K562 (cell line): ENCODE results near the gene CLEC10A.

Experiments used
- BRCA1 ChIP-seq, 2 experiments: fragments of 450-650 bp in 1 of 2; sonication (generic) in 1 of 2; formaldehyde crosslinking in 1 of 2; IDR thresholded peaks; 2 replicates each; pipeline versions ENCODE4 v1.5.0 to v1.6.1; 2017 to 2020; ENCODE audit warnings: mild to moderate bottlenecking in 1 of 2, missing genetic modification reagents in 1 of 2
- MAFG ChIP-seq: fragments of 450-650 bp; conservative IDR thresholded peaks from 2 replicates; pipeline ENCODE4 v1.6.1; 2016; ENCODE audit warnings: missing genetic modification characterization, missing compliant biosample characterization
- POLR2A ChIP-seq: fragments of 450-650 bp; conservative IDR thresholded peaks from 2 replicates; pipeline ENCODE4 v1.6.1; 2016
- RCOR1 ChIP-seq, 2 experiments: IDR thresholded peaks; 2 replicates each; pipeline ENCODE4 v1.6.1; 2012; ENCODE audit warnings: low read depth in 2 of 2, low read length in 2 of 2, borderline replicate concordance in 1 of 2, improper control_type of control experiment in 1 of 2
- TF ChIP-seq, protein P1 (sequence below): fragments of 250-450 bp; sonication (Bioruptor Pico); IDR thresholded peaks from 2 replicates; pipeline ENCODE4 v1.5.1; 2021; ENCODE audit warnings: mild to moderate bottlenecking

DNA sequence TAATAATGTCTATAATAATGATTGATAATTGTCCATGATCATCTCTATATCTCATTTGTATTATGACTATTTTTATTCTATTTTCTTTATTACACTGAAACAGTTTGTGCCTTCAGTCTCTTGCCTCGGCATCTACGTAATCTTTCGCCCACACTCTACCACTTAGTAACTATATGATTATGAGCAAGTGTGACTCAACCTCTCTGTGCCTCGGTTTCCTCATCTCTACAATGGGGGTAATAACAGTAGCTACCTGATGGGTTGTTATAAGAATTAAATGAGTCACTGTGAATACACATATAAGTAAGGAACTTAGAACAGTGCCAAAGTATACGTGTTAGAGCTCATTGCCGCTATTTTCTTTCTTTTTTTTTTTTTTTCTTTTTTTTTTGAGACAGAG is 32.5 kb downstream of the CLEC10A start:
- TF ChIP-seq POLR2A (no peak), MAFG (tag) (no peak), RCOR1 (IDR thresholded peaks at IDR 0.05; ENCODE audit: borderline replicate concordance in 1 of 2, low read depth in 2 of 2, low read length in 2 of 2) (no peak), BRCA1 (IDR thresholded peaks at IDR 0.05) (no peak), BRCA1 (CRISPR knock-in tag; IDR thresholded peaks at IDR 0.05) (no peak)
- TF ChIP-seq, protein P1, sequence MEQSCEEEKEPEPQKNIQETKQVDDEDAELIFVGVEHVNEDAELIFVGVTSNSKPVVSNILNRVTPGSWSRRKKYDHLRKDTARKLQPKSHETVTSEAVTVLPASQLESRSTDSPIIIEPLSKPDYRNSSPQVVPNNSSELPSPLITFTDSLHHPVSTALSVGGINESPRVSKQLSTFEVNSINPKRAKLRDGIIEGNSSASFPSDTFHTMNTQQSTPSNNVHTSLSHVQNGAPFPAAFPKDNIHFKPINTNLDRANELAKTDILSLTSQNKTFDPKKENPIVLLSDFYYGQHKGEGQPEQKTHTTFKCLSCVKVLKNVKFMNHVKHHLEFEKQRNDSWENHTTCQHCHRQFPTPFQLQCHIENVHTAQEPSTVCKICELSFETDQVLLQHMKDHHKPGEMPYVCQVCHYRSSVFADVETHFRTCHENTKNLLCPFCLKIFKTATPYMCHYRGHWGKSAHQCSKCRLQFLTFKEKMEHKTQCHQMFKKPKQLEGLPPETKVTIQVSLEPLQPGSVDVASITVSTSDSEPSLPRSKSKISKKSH (CRISPR knock-in tag), result no peak
